ENCODE measurements around the gene PRKCH.

Gene PRKCH

DNA sequence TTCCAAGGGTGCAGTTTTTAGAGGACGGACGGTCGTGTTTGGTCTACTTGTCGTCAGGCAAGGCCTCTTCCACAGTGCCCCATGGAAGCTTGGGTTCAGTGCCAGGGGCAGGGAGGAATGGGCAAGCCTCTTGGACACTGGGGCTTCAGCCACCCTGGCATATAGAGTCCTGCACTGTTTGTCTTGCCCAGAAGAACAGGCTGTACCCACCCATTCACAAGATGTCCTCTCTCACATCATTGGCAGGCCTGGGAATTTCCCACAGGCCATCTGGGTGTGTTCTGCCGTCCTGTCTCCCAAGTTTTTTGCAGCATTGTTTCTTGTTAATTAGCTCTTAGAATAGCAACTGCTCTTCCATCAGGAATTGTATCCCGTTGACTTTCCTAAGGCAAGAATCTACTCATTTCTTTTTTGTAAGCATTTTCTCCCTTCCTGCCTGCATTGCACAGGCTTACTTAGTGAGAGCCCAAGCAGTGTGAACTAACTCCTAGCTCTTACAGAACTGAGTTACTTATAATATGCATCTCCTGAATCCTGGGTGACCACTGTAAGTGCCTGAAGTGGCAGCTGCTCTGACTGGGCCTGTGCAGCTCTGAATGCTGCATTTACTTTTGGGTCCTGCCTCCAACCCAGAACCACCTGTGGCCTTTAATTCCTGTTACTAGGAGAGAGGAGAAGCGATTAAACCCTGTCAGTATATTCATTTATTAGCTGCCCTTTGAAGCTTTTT, 224.5 kb downstream of the PRKCH start:
- H3K9ac ChIP-seq (ENCODE audit: low read length), result no peak overlapping the region
- no peaks in the 10 kb centered on the region for H3K9me3 ChIP-seq (ENCODE audit: control insufficient read depth, low read depth, low read length)
- no peaks in the 10 kb centered on the region for H3K4me1 ChIP-seq (ENCODE audit: control insufficient read depth, low read depth, low read length)
- no peaks in the 10 kb centered on the region for H3K27me3 ChIP-seq (ENCODE audit: control insufficient read depth, insufficient read depth, low read length)
- no peaks in the 10 kb centered on the region for H3K36me3 ChIP-seq (ENCODE audit: control insufficient read depth, low read depth, low read length)
- H3K27ac ChIP-seq (ENCODE audit: low read length), result no peak overlapping the region
- H3K4me3 ChIP-seq (ENCODE audit: low read length), result no peak overlapping the region

GRCh38 chr14:61547186-61548069, 226.0 kb downstream of the PRKCH start:
- Histone ChIP-seq H3K9me3 (ENCODE audit: control insufficient read depth, low read depth, low read length) (no peaks in the 10 kb centered on the region), H3K27me3 (ENCODE audit: control insufficient read depth, insufficient read depth, low read length) (no peaks in the 10 kb centered on the region), H3K4me1 (ENCODE audit: control insufficient read depth, low read depth, low read length) (no peaks in the 10 kb centered on the region), H3K27ac (ENCODE audit: low read length) (no peak overlapping the region), H3K36me3 (ENCODE audit: control insufficient read depth, low read depth, low read length) (no peaks in the 10 kb centered on the region), H3K9ac (ENCODE audit: low read length) (no peak overlapping the region), H3K4me3 (ENCODE audit: low read length) (no peak overlapping the region)

DNA sequence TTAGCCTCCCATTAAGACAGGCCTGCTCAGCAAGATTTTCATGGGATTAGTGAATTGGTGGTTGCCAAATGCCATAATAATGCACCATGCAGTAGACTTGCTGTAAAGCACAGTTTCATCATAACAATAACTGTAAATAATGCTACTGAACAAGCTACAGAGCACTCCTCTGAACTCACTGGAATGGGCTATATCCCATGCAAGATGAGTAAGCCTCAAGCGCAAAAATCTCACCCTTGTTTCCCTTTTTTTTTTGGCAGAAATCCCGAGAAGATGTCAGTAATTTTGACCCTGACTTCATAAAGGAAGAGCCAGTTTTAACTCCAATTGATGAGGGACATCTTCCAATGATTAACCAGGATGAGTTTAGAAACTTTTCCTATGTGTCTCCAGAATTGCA, 228.0 kb downstream of the PRKCH start:
- no peak overlapping the region for H3K4me3 ChIP-seq (ENCODE audit: low read length)
- H3K9ac ChIP-seq (ENCODE audit: low read length), result no peak overlapping the region
- H3K27me3 ChIP-seq (ENCODE audit: control insufficient read depth, insufficient read depth, low read length), result no peaks in the 10 kb centered on the region
- H3K27ac ChIP-seq (ENCODE audit: low read length), result no peak overlapping the region
- peaks cover 11% of the 10 kb centered on the region for H3K4me1 ChIP-seq (ENCODE audit: control insufficient read depth, low read depth, low read length)
- no peaks in the 10 kb centered on the region for H3K36me3 ChIP-seq (ENCODE audit: control insufficient read depth, low read depth, low read length)
- H3K9me3 ChIP-seq (ENCODE audit: control insufficient read depth, low read depth, low read length), result no peaks in the 10 kb centered on the region

GRCh38 chr14:61551384-61551783, 230.0 kb downstream of the PRKCH start:
- no peak overlapping the region for H3K4me3 ChIP-seq (ENCODE audit: low read length)
- H3K27ac ChIP-seq (ENCODE audit: low read length), result no peak overlapping the region
- no peaks in the 10 kb centered on the region for H3K9me3 ChIP-seq (ENCODE audit: control insufficient read depth, low read depth, low read length)
- H3K9ac ChIP-seq (ENCODE audit: low read length), result no peak overlapping the region
- no peaks in the 10 kb centered on the region for H3K36me3 ChIP-seq (ENCODE audit: control insufficient read depth, low read depth, low read length)
- H3K27me3 ChIP-seq (ENCODE audit: control insufficient read depth, insufficient read depth, low read length), result no peaks in the 10 kb centered on the region
- peaks cover 11% of the 10 kb centered on the region for H3K4me1 ChIP-seq (ENCODE audit: control insufficient read depth, low read depth, low read length)

DNA sequence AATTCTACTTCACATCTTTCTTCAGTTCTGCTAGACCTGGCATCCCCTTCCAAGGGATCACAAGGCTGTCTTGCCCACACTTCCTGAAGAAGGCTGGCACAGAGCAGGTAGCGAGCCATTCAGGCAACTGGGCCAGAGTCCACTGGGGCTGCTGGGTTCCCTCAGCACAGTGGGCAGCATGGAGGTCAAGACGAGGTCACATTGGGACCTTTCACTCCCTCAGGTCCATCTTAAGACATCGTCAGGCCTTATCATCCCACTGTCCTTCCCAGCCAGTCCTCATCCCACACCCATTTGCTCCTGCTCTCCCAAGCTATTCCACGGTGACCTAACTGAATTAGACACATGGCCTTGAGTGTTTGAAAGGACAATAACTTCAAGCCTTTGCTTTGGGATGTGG, 230.9 kb downstream of the PRKCH start:
- no peaks in the 10 kb centered on the region for H3K9me3 ChIP-seq (ENCODE audit: control insufficient read depth, low read depth, low read length)
- H3K27me3 ChIP-seq (ENCODE audit: control insufficient read depth, insufficient read depth, low read length), result no peaks in the 10 kb centered on the region
- H3K36me3 ChIP-seq (ENCODE audit: control insufficient read depth, low read depth, low read length), result no peaks in the 10 kb centered on the region
- H3K4me3 ChIP-seq (ENCODE audit: low read length), result no peak overlapping the region
- H3K4me1 ChIP-seq (ENCODE audit: control insufficient read depth, low read depth, low read length), result peaks cover 11% of the 10 kb centered on the region
- no peak overlapping the region for H3K27ac ChIP-seq (ENCODE audit: low read length)
- no peak overlapping the region for H3K9ac ChIP-seq (ENCODE audit: low read length)

DNA sequence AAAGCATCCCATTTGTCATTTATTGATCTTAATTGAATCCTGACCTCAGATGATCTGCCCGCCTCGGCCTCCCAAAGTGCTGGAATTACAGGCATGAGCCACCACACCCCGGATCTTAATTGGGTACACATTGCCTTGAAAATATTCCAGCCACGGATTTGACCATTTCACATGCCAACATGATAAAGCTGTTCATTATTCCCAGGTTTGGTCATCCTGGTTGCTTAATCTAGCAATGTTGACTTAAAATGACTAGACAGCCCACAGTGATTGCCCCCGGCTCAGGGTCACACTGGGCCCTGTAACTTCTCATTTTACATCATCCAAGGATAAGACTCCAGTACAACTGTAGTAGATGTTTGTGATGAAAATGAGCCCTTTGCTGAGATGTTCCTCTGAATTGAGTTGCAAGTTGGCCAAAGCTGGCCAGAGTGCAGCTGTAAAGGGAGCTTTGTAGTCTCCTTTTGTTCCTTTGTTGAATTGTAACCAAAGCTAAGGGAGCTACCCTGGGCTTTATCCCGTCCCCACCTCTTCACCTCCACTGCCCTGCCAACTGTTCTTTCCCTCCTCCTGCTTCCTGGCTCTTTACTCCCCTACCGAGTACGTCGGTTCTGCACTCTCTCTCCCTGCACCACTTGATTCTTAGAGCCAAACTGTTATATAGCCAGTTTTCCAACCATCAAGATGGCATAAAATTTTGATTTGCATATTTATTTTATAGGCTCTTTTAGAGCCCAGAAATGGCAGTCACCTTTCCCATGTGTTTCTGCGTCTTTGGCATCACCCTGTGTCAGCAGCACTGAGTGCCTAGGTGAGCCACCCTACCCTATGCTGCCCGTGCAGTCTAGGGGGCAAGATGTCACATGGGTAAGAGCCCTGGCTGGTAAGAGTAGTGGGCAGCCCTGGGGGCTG, 232.6 kb downstream of the PRKCH start:
- Histone ChIP-seq H3K36me3 (ENCODE audit: control insufficient read depth, low read depth, low read length) (no peaks in the 10 kb centered on the region), H3K9me3 (ENCODE audit: control insufficient read depth, low read depth, low read length) (no peaks in the 10 kb centered on the region), H3K27me3 (ENCODE audit: control insufficient read depth, insufficient read depth, low read length) (no peaks in the 10 kb centered on the region), H3K4me3 (ENCODE audit: low read length) (no peak overlapping the region), H3K27ac (ENCODE audit: low read length) (no peak overlapping the region), H3K4me1 (ENCODE audit: control insufficient read depth, low read depth, low read length) (peaks cover 11% of the 10 kb centered on the region), H3K9ac (ENCODE audit: low read length) (no peak overlapping the region)

GRCh38 chr14:61555056-61555838, 233.9 kb downstream of the PRKCH start:
- H3K27me3 ChIP-seq (ENCODE audit: control insufficient read depth, insufficient read depth, low read length), result no peaks in the 10 kb centered on the region
- peaks cover 11% of the 10 kb centered on the region for H3K4me1 ChIP-seq (ENCODE audit: control insufficient read depth, low read depth, low read length)
- H3K4me3 ChIP-seq (ENCODE audit: low read length), result no peak overlapping the region
- H3K9ac ChIP-seq (ENCODE audit: low read length), result no peak overlapping the region
- H3K27ac ChIP-seq (ENCODE audit: low read length), result no peak overlapping the region
- H3K9me3 ChIP-seq (ENCODE audit: control insufficient read depth, low read depth, low read length), result no peaks in the 10 kb centered on the region
- H3K36me3 ChIP-seq (ENCODE audit: control insufficient read depth, low read depth, low read length), result no peaks in the 10 kb centered on the region

DNA sequence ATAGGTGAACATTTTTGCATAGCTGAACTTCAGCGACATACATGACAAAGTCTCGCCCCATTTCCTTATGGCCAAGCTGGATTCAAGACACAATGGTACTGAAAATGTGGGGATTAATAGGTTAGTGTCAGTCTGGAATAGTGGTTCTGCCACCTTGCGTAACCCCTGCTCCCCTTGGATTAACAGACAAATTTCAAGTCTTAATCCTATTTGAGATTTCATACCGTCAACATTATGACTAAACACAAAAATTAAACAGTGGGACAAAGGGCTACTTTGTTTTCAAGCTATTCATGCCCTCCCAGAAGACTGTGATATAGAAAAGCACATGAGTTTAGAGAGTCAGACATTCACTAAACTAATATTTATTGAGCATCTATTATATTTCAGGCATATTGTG, 235.1 kb downstream of the PRKCH start:
- H3K9ac ChIP-seq (ENCODE audit: low read length), result no peak overlapping the region
- no peak overlapping the region for H3K4me3 ChIP-seq (ENCODE audit: low read length)
- H3K9me3 ChIP-seq (ENCODE audit: control insufficient read depth, low read depth, low read length), result no peaks in the 10 kb centered on the region
- H3K27me3 ChIP-seq (ENCODE audit: control insufficient read depth, insufficient read depth, low read length), result no peaks in the 10 kb centered on the region
- no peak overlapping the region for H3K27ac ChIP-seq (ENCODE audit: low read length)
- H3K36me3 ChIP-seq (ENCODE audit: control insufficient read depth, low read depth, low read length), result no peaks in the 10 kb centered on the region
- peaks cover 11% of the 10 kb centered on the region for H3K4me1 ChIP-seq (ENCODE audit: control insufficient read depth, low read depth, low read length)

GRCh38 chr14:61557262-61557661, 235.9 kb downstream of the PRKCH start:
- no peak overlapping the region for H3K9ac ChIP-seq (ENCODE audit: low read length)

DNA sequence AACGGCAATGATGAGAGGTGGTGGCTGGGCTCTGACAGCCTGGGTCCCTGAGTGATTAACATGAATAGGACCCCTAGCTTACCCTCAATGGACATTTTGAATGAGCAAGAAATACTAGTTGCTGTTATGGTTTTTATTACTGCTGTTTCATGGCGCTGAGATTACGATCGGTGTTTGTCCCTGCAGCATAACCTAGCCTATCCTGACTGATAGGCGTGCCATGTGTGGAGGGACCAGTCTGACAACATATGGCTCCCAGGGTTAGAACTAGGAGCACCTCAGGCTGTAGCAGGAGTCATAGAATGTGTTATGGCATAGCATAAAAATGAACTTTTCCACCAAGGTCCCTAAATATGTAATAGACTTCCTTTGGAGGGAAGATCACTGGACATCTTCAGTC, 236.5 kb downstream of the PRKCH start:
- H3K4me3 ChIP-seq (ENCODE audit: low read length), result no peak overlapping the region
- H3K4me1 ChIP-seq (ENCODE audit: control insufficient read depth, low read depth, low read length), result peaks cover 16% of the 10 kb centered on the region

More at GRCh38 chr14:61557262-61557661, 235.9 kb downstream of the PRKCH start:
- Histone ChIP-seq H3K9me3 (ENCODE audit: control insufficient read depth, low read depth, low read length) (no peaks in the 10 kb centered on the region), H3K4me3 (ENCODE audit: low read length) (no peak overlapping the region), H3K27ac (ENCODE audit: low read length) (no peak overlapping the region), H3K36me3 (ENCODE audit: control insufficient read depth, low read depth, low read length) (no peaks in the 10 kb centered on the region), H3K27me3 (ENCODE audit: control insufficient read depth, insufficient read depth, low read length) (no peaks in the 10 kb centered on the region), H3K4me1 (ENCODE audit: control insufficient read depth, low read depth, low read length) (peaks cover 18% of the 10 kb centered on the region)

More for the DNA sequence above, 236.5 kb downstream of the PRKCH start:
- Histone ChIP-seq H3K9ac (ENCODE audit: low read length) (no peak overlapping the region), H3K27me3 (ENCODE audit: control insufficient read depth, insufficient read depth, low read length) (no peaks in the 10 kb centered on the region), H3K27ac (ENCODE audit: low read length) (no peak overlapping the region), H3K9me3 (ENCODE audit: control insufficient read depth, low read depth, low read length) (no peaks in the 10 kb centered on the region), H3K36me3 (ENCODE audit: control insufficient read depth, low read depth, low read length) (no peaks in the 10 kb centered on the region)

Data from iPS-18a (cell line).